HFF-Myc (cell line): ENCODE results near the gene CHCHD6.

Source experiments
- DNase-seq: peaks from one replicate; pipeline ENCODE4 v3.0.0-alpha.2; 2011; ENCODE audit warnings: low read depth; ENCODE audit errors: extremely low read depth
- H3K4me3 ChIP-seq: replicated peaks from 2 replicates; pipeline ENCODE4 v1.5.1; 2011; ENCODE audit warnings: low read depth, mild to moderate bottlenecking, control low read depth, low read length
- CTCF ChIP-seq: IDR thresholded peaks from 2 replicates; pipeline ENCODE4 v1.5.1; 2012; ENCODE audit warnings: mild to moderate bottlenecking, low read depth, low read length, control low read depth; ENCODE audit errors: missing control alignments

Gene CHCHD6

GRCh38 chr3:126742057-126742456 is 38.0 kb downstream of the CHCHD6 start:
- H3K4me3 ChIP-seq = no peak overlapping the region
- no peak for TF ChIP-seq CTCF
- no peak for DNase-seq

- H3K4me3 ChIP-seq = no peak overlapping the region
- TF ChIP-seq CTCF = no peak
- DNase-seq = no peak
Measured at GRCh38 chr3:126743350-126743749, 39.3 kb downstream of the CHCHD6 start.

GRCh38 chr3:126743781-126744180 is 39.7 kb downstream of the CHCHD6 start:
- DNase-seq = no peak
- TF ChIP-seq CTCF = no peak

GRCh38 chr3:126745760-126746394 is 41.8 kb downstream of the CHCHD6 start:
- no peak for DNase-seq
- H3K4me3 ChIP-seq = no peak overlapping the region
- no peak for TF ChIP-seq CTCF

More at GRCh38 chr3:126743781-126744180, 39.7 kb downstream of the CHCHD6 start:
- no peak overlapping the region for H3K4me3 ChIP-seq

- peak; percentile 10 for DNase-seq
- H3K4me3 ChIP-seq = no peak overlapping the region
- TF ChIP-seq CTCF = no peak
Measured at GRCh38 chr3:126746395-126747177, 42.5 kb downstream of the CHCHD6 start.

GRCh38 chr3:126747768-126748167 is 43.7 kb downstream of the CHCHD6 start:
- no peak overlapping the region for H3K4me3 ChIP-seq
- no peak for DNase-seq
- no peak for TF ChIP-seq CTCF
